Measurements from ENCODE around the gene ZNF385D. TPM values are rescaled to one million over a fixed set of nuclear protein-coding genes. Genes with fewer than 3 reads are reported as not detected.

ZNF385D gene
- total RNA-seq, 1 donor from 2014 or later: 5.4 TPM

DNA sequence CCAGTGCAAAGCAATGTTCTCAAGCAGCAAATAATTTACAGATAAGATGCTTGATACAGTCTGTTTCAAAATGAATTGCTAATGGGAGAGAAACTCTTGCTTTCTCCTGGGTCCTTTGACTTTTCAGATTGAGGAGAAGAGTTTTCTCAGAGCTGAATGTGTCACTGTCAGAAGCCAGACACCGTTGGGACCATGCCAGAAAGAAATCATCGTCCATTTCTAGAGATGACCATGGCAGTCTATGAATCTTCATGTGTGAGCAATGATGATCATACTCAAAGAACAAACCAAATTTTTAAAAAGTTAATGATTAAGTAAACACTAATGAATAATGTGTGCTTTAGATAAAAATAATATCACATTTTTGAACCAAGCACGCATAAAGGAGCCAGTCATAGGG, 77.6 kb downstream of the ZNF385D start:
- no peak for DNase-seq

- DNase-seq: no peak
Observed at GRCh38 chr3:21672303-21672702, 78.7 kb downstream of the ZNF385D start.

DNA sequence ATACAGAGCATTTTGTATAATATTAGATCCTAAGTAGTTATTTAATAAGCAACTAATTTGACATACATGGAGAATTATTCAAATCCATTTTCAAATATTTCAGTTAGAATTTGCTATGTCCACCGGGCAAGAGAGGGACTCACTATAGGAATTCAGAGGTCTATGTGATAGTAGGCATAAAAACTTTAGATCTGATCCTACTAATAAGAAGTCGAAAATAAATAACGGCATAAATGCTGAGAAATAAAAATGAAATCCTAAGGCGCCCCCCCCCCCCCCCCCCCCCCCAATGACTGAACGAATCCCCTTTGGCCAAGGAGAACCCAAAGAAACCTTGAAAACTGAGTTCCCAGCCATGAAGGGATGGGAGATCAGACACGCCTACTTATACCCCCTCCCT, 80.6 kb downstream of the ZNF385D start:
- no peak for DNase-seq

GRCh38 chr3:21668012-21668411, 83.0 kb downstream of the ZNF385D start:
- no peak for DNase-seq

DNA sequence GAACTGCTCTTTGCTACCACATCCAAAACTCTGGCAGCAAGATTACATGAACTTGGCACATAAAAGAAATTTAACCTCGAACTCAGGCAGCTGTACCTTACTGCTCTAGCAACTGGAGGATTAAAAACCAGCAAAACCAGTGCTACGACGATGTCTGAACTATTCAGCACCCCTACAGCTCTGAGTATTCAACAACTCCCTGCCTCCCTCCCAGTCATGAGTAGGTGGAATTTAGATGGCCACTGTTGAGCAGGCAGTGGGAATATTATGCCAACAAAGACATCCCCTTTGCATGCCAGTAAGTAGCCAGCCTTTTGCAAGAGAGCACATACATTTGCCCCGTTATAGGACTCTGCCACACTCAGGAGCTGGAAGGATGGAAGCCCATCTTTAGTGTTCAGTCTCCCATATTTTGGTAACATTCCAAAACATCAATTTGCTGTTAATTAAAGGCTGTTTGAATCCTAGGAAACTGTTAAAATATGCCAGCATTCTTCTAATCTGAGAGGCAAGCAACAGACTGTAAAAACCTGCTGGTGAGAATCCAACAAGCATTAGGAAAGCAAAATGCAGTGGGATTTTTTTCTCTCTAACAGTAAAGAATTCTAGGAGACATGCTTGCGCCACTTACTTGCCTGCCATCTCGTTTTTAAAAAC, 85.4 kb downstream of the ZNF385D start:
- peak; percentile 22 for DNase-seq

GRCh38 chr3:21664996-21665395, 86.0 kb downstream of the ZNF385D start:
- no peak for DNase-seq

DNA sequence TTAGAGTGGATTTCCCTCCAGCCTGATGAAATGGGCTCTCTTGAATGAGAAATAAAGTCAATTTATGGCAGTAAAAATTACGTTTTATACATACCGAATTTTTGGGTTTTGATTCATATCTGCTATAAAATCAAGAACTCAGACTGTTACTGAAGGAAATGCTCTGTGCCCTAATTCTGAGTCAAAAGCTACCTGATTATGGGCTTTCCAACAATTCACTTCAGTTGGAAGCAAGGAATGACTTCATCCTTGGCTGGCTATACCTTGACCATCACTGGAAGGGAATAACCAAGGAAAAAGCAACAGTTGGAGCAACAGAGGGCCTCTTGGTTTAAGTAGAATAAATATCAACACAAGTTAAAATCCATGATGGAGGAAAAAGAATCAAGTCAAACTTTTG, 88.6 kb downstream of the ZNF385D start:
- no peak for DNase-seq

DNA sequence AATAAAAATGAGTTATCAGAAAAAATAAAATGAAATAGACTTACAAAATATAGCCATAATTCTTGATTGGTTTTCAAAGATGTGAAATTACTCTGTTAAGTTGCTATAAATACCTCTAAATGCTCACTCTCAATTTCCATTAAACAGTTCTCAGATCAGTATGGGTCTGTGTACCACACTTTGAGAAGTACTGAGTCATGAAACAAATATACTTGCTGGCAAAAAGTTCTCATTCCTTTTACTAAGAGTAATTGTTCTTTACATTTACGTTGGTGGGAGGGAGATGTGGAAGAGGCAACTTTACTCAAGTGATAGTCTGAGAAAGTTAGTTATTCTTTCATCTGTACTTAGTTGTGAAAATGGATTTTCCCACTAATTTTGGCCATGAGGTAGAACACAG, 96.3 kb downstream of the ZNF385D start:
- no peak for DNase-seq

DNA sequence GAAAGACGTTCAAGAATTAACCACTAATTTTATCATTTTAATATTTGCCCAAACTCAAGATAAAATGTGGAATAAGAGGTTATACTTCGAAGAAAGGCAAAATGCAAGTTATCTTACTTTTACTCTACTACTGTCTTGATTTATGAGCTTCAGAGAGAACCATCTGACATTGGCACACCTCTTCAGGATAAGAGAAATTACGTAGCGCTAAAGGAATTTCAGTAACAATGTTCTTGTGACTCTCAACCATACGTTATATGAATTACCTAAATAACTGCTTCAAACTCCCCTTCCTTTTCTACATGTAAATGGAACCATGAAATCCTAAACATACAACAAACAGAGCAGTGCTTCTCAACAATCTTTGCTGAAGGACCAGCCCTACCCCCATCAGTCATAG, 96.8 kb downstream of the ZNF385D start:
- no peak for DNase-seq

GRCh38 chr3:21649519-21649918, 101.5 kb downstream of the ZNF385D start:
- no peak for DNase-seq

DNA sequence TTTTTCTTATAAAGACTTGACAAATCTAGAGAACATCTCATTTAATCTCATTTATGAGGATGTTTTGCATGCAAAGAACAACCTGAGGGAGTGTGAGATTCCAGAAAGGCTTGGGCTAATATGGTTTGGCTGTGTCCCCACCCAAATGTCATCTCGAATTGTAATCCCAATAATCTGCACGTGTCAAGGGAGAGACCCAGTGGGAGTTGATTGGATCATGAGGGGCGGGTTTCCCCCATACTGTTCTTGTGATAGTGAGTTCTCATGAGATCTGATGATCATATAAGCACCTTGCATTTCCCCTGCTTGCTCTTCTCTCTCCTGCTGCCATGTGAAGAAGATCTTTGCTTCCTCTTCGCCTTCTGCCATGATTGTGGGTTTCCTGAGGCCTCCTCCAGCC, 103.0 kb downstream of the ZNF385D start:
- no peak for DNase-seq

DNA sequence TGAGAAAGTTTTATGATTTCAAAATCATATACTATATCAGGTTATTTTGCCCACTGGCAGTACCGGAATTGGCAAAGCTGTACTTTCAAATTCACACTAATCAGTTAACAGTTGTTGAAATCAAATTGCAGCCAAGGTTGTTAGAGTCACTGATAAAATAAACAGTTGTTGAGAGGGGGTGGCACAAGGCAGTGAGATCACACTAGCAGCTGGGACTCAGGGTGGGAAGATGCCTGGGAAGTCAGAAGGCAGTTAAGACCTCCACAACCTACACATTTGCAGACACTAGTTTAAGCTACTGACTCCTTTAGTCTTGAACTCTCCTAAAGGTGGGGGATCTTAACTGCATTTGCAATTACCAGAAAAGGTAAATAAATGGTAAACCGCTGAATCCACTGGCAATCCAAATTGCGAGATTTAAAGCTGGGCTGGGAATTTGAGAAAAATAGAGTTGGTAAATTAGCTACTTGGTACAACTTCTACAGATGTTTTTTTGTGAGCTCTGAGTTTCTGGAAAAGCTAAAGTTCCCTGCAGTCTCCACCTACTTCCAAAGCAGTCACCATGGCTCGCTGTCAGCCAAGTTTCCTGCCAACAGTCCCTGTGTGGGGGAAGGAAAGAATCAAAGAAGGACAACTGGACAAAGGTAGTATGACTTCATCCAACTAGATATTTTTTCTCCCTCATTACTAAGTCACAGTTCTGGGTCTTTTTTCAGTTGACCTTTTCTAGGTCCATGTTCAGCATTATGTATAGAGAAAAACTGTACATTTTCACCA, 105.7 kb downstream of the ZNF385D start:
- DNase-seq: peak; percentile 58

DNA sequence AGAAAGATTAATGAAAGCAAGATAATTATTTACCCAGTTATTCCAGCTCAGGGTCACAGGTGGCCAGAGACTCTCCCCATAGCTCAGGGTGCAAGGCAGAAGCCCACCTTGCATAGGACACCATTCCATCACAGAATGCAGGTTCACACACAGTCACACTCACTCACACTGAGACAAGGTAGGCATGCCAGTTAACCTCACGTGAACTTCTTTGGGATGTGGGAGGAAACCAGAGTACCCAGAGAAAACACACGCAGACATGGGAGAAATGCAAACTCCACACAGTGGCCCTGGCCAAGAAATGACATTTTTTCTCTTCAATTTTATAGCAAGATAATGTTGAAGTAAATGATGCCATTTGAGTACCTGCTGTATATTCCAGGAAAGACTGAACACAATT, 106.7 kb downstream of the ZNF385D start:
- DNase-seq: no peak

DNA sequence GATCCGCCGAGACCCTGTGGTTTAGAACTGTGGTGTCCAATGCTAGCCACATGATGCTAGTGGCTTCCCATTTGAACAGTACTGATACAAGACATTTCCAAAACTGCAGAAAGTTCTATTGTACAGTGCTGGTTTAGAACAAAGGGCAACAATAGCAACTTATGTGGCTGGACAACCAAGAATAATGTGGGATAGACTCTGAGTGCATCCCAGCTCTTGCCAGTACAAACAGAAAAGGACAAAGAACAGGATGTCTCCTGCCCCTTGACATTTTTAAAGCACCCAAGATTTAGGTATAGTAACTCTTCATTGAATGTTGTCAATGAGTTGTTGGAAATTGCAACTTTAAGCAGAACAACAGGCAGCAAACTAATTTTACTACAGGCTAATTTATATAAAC, 107.3 kb downstream of the ZNF385D start:
- DNase-seq: no peak

- no peak for DNase-seq
Observed at GRCh38 chr3:21642433-21642832, 108.6 kb downstream of the ZNF385D start.

DNA sequence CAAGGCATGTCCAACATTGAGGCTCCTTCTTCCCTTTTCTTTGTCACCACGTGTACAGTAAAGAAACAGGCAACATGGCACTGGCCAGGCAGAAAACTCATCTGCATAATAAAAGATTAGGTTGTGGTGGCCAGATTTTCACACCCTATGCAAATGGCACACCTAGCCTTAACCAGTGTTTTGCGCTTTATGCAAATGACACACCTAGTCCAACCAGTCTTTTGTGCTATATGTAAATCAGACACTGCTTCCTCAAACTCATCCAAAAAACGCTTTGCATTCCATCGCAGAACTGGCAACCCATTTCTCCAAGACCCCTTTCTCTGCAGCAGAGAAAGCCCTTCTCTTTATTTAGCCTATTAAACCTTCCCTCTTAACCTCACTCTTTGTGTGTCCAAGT, 109.1 kb downstream of the ZNF385D start:
- no peak for DNase-seq

DNA sequence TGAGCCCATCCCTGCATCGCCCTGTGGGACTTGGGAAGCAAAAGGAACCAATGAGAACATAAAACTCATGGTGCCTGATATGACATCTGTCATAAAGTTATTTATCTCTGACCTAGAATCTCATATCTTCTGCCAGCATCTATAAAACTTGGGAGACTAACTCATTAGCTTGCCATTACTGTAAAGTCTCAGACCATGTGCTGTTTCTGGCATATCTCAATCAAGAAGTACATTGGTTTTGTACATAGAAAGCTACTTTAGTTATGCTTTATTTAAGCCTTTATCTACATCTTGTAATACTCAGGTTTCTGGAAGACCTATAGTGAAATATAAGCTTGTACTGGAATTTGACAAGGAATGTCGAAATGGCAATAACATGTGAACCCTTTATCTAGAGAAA, 112.5 kb downstream of the ZNF385D start:
- no peak for DNase-seq

- DNase-seq: no peak
Observed at GRCh38 chr3:21634112-21634511, 116.9 kb downstream of the ZNF385D start.

DNA sequence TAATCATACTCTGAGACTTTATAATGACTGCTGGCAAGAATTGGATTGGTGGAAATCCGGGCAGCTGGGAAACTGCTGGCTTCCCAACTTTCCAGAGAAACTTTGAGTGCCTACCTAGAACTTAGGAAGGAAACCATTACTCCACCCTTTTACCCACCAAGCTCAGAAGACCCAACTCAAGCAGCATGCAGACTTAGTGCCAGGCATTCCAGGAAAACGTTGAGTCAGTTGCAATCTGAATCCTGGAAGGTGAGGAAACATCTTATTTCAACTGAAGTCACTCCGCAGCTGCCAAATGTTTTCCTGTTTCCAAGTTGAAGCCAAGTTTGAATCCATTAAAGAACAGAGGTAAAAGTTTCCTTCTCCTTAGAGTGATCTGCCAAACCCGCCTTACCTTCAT, 126.5 kb downstream of the ZNF385D start:
- no peak for DNase-seq

- DNase-seq: no peak
Observed at GRCh38 chr3:21621181-21621651, 129.8 kb downstream of the ZNF385D start.

GRCh38 chr3:21620511-21621155, 130.4 kb downstream of the ZNF385D start:
- DNase-seq: no peak

DNA sequence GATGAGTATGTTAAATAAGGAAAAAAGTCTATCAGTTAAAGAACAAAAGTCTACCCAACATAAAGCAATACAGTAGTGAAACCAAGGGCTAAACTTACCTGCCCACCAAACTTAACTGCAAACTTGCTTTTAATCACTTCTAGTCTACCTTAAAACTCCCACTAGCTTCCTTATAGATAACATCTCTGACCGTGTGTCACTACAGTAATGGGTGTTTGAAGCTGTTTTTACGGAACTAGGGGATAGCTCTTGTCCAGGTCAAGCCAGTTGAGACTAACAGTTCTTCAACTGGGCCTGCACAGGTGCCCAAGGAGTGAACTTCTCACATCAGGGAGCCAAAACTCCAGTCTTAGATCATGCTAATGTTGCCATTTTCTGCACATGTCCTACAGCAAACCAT, 132.3 kb downstream of the ZNF385D start:
- DNase-seq: no peak

GRCh38 chr3:21613372-21614070, 137.5 kb downstream of the ZNF385D start:
- no peak for DNase-seq
